HG02973 (cell line): Measurements from ENCODE around the gene CMTR1.

Experiments used
- ATAC-seq: cut with Tn5 transposase; IDR thresholded peaks from one replicate; pipeline ENCODE4 v1.9.1; 2021; ENCODE audit warnings: moderate library complexity; ENCODE audit not compliant: unreplicated experiment

The CMTR1 gene

DNA sequence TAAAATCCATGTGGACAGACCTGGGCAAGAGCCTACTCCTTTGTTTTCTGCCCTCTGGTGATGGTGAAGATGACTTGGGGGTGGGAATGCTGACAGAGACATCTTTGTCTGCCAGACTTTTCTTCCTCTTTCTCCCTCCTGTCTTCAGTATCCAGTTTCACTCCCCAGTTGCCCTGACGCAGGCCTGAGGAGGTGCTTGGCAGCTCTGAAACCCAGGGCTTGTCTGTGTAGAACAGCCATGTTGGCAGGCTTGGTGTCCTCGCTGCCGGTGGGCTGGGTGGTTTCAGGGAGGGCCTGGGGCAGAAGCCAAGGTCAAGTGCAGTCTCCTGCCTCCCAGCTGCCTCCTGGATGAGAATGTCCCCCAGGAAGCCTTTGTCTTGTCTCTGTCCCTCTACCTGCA lies 44.2 kb downstream of the CMTR1 start:
- no peak for ATAC-seq

DNA sequence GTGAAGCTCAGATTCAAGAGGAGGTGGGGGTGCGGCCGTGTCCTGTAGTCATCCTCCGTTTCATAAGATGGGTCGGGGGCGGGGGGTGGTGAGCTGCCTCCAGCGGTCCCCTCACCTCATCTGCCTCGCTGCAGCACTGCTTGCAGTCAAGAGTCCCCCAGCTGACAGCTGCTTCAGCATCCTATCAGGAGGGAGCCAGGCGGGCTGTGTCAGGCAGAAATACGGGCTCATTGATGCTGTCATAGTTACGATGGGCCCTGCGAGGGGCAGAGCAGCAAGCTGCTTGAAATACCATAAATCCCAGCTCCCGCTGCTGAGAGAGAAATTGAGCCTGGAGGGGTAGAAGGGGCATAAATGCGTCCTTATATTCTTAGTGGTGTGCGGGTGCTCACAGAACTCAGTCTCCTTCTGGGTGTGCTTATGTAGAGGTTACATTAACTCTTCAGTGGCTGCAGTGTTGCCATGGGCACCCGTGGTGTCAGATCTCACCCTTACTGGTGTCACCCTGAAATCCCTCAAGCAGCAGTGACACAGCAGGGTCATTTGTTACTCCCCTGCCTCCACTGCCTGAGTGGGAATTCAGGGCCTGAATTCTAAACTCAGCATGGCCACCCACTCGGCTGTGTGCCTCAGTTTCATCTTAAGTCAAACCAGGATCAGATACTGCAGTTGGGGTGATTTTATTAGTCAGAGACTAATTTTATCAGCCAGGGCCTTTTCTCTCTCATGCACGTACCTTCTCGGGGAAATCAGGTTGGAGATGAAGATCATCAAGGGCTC lies 44.8 kb downstream of the CMTR1 start:
- no peak for ATAC-seq

DNA sequence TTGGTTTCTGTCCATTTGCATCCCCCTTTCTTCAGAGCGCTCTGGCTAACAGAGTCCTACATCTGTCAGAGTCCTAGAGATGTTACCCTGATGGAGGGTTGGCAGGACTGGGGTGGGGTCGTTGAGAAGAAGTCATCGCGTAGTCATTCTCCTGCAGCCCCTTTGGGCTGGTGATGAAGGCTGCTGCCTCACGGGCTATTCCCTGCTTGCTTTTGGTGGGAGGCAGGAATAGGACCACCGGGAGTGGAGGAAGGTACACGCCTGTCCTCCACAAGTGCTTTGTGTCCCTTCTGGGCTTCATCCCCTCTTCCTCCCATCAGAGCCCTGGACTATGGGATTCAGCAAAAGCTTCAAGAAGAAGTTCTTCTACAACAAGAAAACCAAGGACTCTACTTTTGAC lies 45.8 kb downstream of the CMTR1 start:
- ATAC-seq: no peak

GRCh38 chr6:37479266-37479854 lies 46.3 kb downstream of the CMTR1 start:
- no peak for ATAC-seq

DNA sequence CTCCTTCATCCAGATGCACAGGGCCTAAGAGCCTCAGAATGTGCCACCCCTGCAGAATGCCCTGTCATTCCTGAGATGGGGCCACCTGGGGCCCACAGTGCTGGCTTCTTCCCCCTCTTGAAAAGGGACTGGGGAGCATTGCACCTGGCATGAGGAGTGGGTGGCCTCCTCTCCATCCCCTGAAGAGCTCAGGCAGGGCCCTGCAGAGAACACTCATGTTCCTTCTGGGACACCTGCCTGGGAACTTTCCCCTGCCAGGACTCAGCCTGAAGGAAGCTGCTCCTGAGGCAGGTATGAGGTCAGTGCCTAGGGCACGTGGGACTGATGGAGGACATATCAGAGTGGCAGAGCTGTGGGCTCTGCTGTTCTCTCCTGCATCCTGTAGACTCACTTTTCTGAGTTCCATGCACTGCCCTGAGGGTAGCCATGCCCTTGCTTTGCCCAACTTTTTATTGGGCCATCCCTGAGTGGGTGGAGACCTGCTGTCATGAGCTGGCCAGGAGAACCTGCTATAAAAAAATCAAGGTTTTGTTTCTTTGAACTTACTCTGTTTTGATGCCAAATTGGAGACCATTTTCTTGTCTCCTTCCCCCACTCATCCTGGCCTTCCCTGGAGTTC lies 47.2 kb downstream of the CMTR1 start:
- ATAC-seq: no peak

GRCh38 chr6:37480951-37481534 lies 48.0 kb downstream of the CMTR1 start:
- no peak for ATAC-seq

- no peak for ATAC-seq
These were observed 48.9 kb downstream of the CMTR1 start for GRCh38 chr6:37481711-37482605.

DNA sequence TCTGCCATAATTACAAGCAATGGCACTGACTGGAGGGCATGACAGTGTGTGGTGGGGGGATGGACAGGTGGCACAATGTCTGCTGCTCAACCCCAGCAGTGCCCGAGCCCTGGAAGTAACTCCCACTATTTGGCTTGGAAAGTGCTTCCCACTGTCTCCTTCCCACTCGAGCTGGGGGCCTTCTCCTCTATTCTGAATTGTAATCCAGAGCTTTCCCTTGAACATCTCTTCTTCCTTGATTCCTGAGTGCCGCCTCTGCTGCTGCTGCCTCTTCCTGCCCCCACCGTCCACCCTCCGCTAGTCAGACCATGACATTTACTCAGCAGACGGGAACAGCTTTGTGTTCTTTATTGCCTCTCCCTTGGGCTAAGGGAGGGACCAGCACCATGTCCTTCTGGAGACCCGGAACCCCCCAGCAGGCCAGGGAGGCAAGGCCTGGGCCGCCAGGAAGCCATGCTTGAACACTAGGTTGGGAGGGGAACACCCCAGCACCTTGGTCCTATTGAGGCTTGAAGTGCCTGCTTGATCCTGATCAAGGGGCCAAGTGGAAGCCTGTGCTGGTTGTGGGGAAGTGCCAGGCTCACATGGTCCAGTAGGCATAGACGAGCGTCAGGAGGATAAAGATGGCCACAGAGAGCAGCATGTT lies 49.7 kb downstream of the CMTR1 start:
- ATAC-seq: no peak

DNA sequence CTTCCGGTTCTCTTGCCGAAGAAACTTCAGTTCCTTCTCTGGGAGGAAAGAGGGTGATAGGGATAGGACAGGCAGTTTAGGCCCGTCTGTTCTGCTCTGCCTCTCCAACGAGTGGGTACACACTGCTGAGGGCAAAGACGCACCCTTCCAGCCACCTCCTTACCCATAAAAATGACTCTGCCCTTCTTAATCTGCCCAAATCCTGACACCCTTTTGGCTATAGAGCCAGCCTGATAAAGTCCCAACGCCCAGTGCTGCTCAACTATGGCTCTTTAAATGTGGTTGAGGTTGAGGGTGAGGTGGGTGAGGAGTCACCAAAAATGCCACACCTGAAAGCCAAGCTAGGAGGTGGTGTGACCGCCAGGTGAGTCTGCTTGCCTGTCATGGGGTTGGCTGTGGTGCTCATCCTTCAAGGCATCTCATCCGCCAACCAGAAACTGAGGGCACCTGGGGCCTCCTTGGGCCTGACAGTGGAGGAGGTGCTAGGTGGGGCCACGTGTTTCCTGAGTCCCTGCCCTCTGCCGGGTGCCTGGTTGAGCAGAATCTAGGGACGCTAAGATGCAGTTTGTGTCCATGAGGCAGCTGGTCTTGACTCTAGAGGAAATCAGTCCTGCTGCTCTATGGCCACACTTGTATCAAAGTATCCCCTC lies 50.4 kb downstream of the CMTR1 start:
- ATAC-seq: no peak

DNA sequence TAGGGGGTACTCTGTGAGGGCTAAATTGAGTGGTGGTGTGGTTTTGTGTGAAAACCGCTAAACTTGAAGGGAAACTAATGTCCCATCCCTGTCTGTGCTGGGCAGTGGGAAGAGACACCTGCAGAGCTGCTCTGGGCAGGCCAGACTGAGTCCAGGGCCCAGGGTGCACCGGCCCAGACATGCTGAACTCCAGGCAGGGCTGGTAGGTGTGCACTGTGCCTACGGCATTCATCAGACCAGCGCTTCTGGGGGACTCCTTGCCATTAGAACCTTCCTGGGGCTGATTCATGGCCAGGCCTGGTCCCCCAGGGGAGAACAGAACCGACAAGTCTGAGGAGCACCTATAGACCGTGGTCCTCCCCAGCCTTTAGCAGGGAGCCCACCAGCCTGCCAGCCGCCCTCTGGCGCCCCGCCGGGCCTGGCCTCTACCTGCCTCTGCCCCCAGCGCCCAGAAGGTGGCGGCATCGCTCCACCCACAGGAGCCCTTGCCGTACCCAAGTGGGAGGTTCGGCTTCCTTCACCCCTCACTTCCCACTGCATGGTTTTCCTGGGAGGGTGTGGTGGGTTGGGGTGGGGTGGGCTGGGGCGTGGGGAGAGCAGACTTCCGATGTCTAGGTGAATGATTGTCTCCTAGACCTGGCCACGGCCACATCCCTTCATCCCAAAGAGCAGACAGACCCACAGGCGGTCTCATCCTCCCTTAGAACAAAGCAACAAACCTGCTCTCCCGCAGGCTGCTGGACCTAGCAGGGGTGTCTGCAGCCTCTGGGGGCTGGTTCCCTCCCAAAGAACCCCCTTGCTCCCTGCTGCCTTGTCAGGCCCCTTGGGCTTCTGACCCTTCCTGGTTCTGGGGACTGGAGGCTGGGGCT lies 51.1 kb downstream of the CMTR1 start:
- no peak for ATAC-seq

GRCh38 chr6:37484786-37485170 lies 51.8 kb downstream of the CMTR1 start:
- ATAC-seq: no peak

- ATAC-seq: no peak
These were observed 52.3 kb downstream of the CMTR1 start for GRCh38 chr6:37485291-37485702.

DNA sequence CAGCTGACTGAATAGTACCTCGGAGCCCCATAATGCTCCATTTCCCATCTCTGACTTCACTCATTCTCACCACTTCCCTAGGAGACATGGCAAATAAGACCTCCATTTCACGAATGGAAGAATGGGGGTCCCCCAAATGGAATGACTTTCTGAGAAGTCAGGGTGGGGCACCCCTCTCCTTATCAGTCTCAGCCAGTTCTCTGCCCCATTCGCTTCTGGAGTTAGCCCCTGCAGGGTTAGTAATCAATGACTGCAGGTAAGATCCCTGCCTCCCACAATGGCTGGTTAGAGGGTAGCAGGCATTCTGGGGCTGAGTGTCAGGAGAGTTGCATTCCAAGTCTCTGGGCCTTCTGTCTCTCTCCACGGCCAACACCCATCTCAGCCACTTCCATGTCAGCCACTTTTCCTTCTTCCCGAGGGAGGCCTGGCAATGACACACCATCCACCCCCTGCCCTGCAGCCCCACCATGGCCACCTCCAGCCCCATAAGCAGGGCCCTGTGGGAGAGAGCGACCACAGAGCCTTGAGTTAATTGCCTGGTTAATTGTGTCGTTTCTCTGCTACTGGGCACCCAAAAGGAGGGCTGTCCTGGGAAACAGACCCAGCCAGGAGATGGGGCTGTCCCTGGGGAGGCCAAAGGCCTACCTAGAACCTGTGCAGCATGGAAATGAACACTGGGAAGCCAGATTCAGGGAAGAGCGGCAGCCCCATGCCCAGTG lies 53.3 kb downstream of the CMTR1 start:
- ATAC-seq: no peak

DNA sequence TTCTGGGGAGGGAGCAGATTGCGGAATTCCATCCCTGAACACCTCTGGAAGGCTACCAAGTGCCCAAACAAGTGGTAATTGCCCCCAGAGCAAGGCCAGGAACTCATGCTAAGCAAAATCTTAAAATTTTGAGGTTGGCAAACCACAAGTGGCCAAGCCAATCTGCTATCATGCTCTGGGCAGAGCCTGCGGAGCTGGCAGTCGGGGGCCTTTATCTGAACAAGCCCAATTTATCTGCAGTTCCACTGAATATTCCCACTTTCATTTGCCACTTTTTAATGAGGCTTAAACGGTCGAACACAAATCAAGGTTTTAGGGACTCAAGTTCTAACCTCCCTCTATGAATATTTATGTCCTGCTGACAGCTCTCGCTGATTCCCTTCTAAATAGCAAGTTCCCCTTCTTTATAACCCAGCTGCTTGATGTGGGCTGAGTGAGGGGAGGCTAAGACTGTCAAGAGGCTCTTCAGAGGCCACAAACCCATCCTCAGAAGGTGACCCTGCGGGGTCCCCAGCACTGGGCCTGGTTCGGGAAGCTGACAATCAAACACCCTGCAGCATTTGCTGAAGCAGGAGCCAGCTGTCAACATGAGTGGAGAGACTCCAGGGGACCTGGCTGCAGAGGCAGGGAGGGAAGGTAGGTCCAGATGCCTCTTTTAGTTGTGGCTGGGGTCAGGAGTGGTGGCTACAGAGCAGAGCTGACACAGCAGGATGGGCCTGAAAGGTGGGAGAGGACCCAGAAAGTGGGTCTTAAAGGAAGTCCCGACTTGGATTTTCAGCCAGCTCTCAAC lies 54.8 kb downstream of the CMTR1 start:
- ATAC-seq: no peak

DNA sequence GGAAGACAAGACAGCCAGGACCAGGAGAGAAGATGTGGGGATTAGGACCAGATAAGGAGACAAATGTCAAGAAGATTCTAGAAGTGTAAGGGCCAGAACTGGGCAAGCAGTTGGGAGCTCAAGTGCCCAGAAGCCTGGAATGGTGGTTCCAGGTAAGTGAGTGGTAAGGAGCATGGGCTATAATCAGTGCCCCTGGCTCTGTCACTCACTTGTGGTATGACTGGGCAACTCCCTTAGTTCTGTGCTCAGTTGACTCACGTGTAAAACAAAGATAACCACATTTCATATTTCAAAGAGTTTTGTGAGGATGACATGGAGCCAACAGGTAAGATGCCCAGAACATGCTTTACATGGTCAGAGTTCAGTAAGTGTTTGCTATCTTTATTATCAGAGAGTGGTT lies 55.5 kb downstream of the CMTR1 start:
- no peak for ATAC-seq

GRCh38 chr6:37489697-37490336 lies 56.8 kb downstream of the CMTR1 start:
- no peak for ATAC-seq

DNA sequence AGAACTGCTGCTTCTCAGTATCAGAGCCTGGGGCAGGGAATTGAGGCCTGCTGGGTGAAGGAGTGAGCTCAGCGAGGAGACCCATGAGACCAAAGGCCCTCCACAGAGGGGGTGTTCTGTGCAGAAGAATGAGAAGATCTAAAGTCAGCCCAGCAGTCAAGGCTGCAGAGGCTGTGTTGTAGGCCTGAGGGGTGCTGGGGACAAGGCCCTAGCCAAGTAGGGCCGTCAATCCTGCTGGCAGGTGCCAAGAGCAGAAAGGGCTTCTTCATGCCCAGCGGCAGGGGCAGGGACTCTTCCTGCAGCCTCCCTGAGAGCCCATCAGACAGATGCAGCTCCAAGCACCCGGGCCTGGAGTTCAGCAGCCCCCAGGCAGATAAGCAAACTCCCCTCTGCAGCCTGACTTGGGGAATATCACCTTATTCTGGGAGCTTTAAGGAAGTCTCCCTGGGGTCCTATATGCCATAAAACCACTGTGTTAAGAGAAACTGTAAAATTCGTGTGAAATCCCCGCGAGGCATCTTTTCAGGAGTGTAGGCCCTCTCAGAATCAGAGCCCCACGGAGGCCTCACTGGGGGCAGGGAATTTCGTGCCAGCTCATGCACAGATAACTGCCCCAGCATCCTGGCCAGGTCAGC lies 57.6 kb downstream of the CMTR1 start:
- no peak for ATAC-seq
